GM10266 (cell line): ENCODE measurements around the gene SHANK3.

Source experiments
- DNase-seq: peaks from one replicate; pipeline ENCODE4 v3.0.0; 2012; ENCODE audit errors: extremely low spot score
- TF ChIP-seq, protein P1 (sequence below): IDR thresholded peaks from 2 replicates; pipeline ENCODE4 v1.5.1; 2012; ENCODE audit warnings: mild to moderate bottlenecking, low read depth; ENCODE audit not compliant: control insufficient read depth, insufficient read depth; ENCODE audit errors: missing control alignments

The SHANK3 gene

DNA sequence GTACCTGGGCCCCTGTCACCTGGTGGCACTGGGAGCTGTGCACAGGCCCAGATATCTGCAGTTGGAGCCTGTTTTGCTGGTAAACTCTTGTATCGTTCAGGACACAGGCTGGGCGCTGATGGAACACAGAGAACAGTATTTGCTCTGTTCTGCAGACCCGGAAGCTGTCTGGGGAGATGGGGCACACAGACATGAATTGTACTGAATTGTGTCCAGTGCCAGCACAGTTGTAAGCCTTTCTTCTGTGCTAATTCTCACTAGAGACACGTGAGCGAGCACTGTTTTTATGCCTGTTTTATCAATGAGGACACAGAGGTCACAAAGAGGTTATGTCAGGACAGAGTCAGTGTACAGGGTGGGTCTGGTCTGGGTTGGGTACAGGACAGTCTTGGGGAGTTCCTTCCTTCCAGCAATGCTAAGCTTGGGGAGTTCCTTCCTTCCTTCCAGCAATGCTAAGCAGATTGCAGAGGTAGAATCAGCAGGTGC, 41.0 kb downstream of the SHANK3 start:
- TF ChIP-seq, protein P1, sequence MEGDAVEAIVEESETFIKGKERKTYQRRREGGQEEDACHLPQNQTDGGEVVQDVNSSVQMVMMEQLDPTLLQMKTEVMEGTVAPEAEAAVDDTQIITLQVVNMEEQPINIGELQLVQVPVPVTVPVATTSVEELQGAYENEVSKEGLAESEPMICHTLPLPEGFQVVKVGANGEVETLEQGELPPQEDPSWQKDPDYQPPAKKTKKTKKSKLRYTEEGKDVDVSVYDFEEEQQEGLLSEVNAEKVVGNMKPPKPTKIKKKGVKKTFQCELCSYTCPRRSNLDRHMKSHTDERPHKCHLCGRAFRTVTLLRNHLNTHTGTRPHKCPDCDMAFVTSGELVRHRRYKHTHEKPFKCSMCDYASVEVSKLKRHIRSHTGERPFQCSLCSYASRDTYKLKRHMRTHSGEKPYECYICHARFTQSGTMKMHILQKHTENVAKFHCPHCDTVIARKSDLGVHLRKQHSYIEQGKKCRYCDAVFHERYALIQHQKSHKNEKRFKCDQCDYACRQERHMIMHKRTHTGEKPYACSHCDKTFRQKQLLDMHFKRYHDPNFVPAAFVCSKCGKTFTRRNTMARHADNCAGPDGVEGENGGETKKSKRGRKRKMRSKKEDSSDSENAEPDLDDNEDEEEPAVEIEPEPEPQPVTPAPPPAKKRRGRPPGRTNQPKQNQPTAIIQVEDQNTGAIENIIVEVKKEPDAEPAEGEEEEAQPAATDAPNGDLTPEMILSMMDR = no peak

DNA sequence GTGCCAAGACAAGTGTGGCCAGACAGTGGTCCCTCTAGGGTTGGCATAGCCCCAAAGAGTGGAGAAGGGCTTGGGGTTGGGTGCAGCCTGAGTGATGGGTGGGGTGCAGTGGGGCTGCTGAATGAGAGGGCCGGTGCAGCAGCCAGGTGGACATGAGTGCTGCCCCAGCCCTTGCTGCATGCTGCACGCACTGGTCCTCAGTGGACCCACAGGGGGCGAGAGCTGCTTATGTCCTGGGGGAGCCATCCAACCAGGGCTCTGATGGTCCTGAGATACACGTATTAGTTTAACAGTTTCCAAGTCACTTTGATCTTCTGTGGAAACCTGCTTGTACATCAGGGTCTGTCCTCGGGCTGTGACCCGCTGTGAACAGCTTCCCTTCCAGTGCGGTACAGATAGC, 41.5 kb downstream of the SHANK3 start:
- TF ChIP-seq, protein P1 = no peak

More for the DNA sequence above, 41.0 kb downstream of the SHANK3 start:
- DNase-seq = no peak

DNA sequence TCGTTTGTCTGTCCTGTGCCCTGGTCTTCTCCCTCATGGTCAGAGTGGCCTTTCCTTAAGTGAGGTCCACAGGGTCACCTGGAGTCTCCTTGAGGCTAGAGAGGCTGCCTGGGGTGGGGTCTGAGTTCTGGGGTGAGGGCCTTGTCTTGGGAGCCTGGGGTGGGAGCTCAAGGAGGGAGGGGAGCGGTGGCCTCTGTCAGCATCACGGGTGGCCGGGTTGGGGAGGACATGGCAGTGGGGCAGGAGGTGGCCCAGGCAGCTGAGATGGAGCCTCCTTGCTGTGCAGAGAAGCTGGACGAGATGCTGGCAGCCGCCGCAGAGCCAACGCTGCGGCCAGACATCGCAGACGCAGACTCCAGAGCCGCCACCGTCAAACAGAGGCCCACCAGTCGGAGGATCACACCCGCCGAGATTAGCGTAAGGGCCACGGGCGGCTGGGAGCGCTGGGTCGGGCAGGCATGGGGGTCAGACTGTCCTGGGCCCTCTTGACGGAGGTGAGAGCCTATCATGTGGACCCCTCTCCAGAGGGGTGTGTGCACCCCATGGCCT, 42.1 kb downstream of the SHANK3 start:
- TF ChIP-seq, protein P1 = no peak

More for the DNA sequence above, 41.5 kb downstream of the SHANK3 start:
- DNase-seq = no peak

DNA sequence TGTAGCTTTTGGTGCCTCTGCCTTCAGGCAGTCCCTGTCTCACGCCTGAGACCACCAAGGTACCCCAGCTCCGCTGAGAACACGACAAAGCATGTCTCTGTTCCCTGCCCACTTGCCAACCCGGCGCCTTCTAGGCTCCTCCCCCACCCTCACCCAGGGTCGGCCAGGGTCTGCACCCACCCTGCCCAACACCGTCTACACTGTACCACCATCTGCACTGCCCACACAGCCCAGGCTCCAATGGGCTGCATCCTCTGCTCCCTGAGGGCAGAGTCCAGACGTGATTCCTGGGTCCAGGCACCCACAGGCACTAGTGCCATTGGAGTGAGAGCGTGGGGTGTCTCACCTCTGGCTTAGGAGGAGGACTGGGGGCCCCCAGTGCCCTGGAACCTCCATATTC, 42.6 kb downstream of the SHANK3 start:
- DNase-seq = no peak
- TF ChIP-seq, protein P1 = no peak

More for the DNA sequence above, 42.1 kb downstream of the SHANK3 start:
- no peak for DNase-seq

DNA sequence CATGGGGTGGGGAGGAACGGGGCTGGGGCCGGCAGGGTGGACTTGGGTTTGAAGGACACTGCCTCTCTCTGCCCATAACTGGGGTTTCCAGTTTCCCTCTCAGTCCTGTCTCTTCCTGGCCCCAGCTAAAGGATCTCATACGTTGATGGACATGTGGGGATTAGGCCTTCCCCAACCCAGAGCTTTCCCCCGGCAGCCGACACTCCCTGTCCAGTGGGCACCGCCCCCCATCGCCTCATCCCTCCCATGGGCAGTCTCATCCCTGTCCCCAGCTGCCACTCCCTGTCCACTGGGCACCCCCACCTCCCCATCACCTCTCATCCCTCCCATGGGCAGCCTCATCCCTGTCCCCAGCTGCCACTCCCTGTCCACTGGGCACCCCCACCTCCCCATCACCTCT, 43.2 kb downstream of the SHANK3 start:
- TF ChIP-seq, protein P1 = no peak
- DNase-seq = no peak

DNA sequence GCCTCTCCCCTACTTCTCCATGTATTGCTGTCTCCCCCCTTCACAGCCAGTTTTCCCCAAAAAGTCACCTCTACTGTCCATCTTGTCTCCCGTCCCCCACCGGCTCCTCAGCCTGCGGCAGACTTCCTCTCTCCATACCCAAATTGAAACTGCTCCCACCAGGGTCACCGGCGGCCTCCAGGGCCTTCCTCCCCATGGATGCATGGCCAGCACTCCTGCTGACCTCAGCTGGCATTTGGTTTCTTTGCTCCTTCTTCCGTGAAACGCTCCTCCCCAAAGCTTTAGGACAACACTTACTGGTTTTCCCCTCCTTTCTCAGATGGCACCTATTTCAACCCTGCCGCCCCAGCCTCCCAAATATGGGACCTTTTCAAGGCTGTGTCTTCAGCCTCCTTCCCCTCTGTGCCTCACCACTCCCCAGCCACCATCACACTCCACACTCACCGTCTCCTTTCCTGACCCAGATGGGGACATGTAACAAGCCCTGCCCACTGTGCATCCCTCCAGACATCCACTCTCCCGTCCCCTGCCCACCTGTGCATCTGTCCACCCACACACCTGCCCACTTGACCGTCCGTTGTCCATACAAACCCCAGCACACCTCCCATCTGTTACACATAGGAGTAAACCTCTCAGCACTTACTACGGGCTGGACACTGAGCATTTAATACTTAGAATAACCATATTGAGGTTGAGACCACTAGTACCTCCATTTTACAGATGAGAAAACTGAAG, 43.8 kb downstream of the SHANK3 start:
- TF ChIP-seq, protein P1 = no peak
- DNase-seq = no peak

DNA sequence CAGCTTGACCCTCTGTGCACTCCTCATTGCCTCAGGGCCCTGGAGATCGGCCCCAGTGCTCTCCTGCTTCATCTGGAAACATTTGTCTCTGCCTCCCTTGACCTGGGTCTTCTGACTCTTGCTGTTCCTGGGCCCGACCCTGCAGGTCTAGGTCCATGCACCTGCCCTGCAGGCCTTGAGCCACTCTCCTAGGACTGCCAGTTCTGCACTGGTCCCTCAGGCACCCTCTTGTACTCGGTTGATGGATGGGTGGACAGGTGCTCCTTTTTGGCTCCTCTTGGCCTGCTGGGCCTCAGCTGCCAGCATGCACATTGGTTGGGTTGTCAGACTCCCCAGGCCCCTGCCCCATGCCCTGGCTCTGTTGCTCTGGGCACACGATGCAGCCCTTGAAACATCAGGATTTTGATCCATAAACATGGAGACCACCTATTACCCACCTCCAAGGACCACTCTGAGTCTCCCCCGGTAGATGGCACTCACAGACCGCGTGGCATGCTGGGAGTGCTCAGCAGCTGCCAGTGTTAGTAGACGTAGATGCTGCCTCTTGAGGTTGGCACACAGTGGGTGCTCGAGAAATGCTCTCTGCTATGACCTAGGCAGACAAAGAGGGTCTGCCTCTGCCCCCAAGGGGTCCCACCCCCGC, 45.2 kb downstream of the SHANK3 start:
- no peak for DNase-seq
- TF ChIP-seq, protein P1 = no peak
